ENCODE data around the gene CLSTN3. TPM values are rescaled to one million over a fixed set of nuclear protein-coding genes. Genes with fewer than 3 reads are reported as not detected.

CLSTN3 gene
- total RNA-seq, 1 donor from 2014 or later = 134 TPM

GRCh38 chr12:7118881-7119280 is 11.3 kb upstream of the CLSTN3 start:
- Mint-ChIP-seq H3K27ac (ENCODE audit: unreplicated experiment) (no peak overlapping the region), H3K27me3 (ENCODE audit: unreplicated experiment) (peaks cover 8% of the 10 kb centered on the region), H3K9me3 (ENCODE audit: unreplicated experiment) (no peaks in the 10 kb centered on the region), H3K36me3 (ENCODE audit: low read depth, unreplicated experiment) (peaks cover 23% of the 10 kb centered on the region), H3K4me1 (ENCODE audit: unreplicated experiment) (peaks cover 6% of the 10 kb centered on the region), H3K4me3 (ENCODE audit: unreplicated experiment) (no peak overlapping the region)
- TF ChIP-seq, protein P1, sequence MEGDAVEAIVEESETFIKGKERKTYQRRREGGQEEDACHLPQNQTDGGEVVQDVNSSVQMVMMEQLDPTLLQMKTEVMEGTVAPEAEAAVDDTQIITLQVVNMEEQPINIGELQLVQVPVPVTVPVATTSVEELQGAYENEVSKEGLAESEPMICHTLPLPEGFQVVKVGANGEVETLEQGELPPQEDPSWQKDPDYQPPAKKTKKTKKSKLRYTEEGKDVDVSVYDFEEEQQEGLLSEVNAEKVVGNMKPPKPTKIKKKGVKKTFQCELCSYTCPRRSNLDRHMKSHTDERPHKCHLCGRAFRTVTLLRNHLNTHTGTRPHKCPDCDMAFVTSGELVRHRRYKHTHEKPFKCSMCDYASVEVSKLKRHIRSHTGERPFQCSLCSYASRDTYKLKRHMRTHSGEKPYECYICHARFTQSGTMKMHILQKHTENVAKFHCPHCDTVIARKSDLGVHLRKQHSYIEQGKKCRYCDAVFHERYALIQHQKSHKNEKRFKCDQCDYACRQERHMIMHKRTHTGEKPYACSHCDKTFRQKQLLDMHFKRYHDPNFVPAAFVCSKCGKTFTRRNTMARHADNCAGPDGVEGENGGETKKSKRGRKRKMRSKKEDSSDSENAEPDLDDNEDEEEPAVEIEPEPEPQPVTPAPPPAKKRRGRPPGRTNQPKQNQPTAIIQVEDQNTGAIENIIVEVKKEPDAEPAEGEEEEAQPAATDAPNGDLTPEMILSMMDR (IDR thresholded peaks at IDR 0.05; ENCODE audit: unreplicated experiment) = no peak
- DNase-seq (ENCODE audit: low spot score) = no peak

GRCh38 chr12:7120166-7120565 is 10.0 kb upstream of the CLSTN3 start:
- Mint-ChIP-seq H3K27ac (ENCODE audit: unreplicated experiment) (no peak overlapping the region), H3K36me3 (ENCODE audit: low read depth, unreplicated experiment) (peaks cover 15% of the 10 kb centered on the region), H3K9me3 (ENCODE audit: unreplicated experiment) (no peaks in the 10 kb centered on the region), H3K4me1 (ENCODE audit: unreplicated experiment) (peaks cover 9% of the 10 kb centered on the region), H3K4me3 (ENCODE audit: unreplicated experiment) (no peak overlapping the region), H3K27me3 (ENCODE audit: unreplicated experiment) (peaks cover 8% of the 10 kb centered on the region)
- TF ChIP-seq, protein P1 (IDR thresholded peaks at IDR 0.05; ENCODE audit: unreplicated experiment) = no peak
- DNase-seq (ENCODE audit: low spot score) = no peak

DNA sequence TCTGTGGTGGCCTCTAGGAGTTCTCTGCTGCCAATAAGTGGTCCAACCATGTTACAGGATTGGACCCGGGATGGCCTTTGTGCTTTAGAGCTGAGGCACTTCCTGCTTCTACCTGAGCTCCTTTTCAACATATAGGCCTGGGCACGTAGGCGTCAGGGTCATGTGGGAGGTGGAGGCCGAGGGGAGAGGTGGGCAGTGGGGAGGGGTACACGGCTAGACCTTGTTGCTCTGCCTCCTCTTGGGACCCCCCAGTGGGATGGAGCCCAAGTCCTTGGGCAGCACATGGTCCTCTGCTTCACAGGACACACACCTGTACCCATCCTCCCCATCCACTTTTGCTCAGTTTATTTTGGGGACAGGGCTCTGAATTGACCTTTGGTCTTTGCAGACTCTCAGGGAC is 8.8 kb upstream of the CLSTN3 start:
- no peak for DNase-seq (ENCODE audit: low spot score)
- no peaks in the 10 kb centered on the region for H3K9me3 Mint-ChIP-seq (ENCODE audit: unreplicated experiment)
- TF ChIP-seq, protein P1 (IDR thresholded peaks at IDR 0.05; ENCODE audit: unreplicated experiment) = no peak
- H3K27me3 Mint-ChIP-seq (ENCODE audit: unreplicated experiment) = peaks cover 8% of the 10 kb centered on the region
- H3K27ac Mint-ChIP-seq (ENCODE audit: unreplicated experiment) = no peak overlapping the region
- H3K36me3 Mint-ChIP-seq (ENCODE audit: low read depth, unreplicated experiment) = peaks cover 9% of the 10 kb centered on the region
- peaks cover 9% of the 10 kb centered on the region for H3K4me1 Mint-ChIP-seq (ENCODE audit: unreplicated experiment)
- H3K4me3 Mint-ChIP-seq (ENCODE audit: unreplicated experiment) = no peak overlapping the region

- TF ChIP-seq, protein P1 (IDR thresholded peaks at IDR 0.05; ENCODE audit: unreplicated experiment) = no peak
- Mint-ChIP-seq H3K9me3 (ENCODE audit: unreplicated experiment) (no peaks in the 10 kb centered on the region), H3K4me3 (ENCODE audit: unreplicated experiment) (no peak overlapping the region), H3K36me3 (ENCODE audit: low read depth, unreplicated experiment) (peaks cover 13% of the 10 kb centered on the region), H3K27ac (ENCODE audit: unreplicated experiment) (no peak overlapping the region), H3K4me1 (ENCODE audit: unreplicated experiment) (peaks cover 16% of the 10 kb centered on the region), H3K27me3 (ENCODE audit: unreplicated experiment) (peaks cover 6% of the 10 kb centered on the region)
- no peak for DNase-seq (ENCODE audit: low spot score)
Measured at GRCh38 chr12:7122811-7123769, 7.1 kb upstream of the CLSTN3 start.
